A673 (cell line): ENCODE measurements around the gene SLIT1. TPM values are rescaled to one million over a fixed set of nuclear protein-coding genes. Genes with fewer than 3 reads are reported as not detected.

Source experiments
- BruUV-seq: library from RNA; stranded (reverse); fragments of 400-500 nt; replicated peaks from 2 replicates; lab custom pipeline; 2021; lab: Mats Ljungman, UMichigan
- CTCF ChIA-PET: fragments of 300-600 bp; sonication (Branson Sonifier 250); formaldehyde crosslinking; loops from one replicate; lab custom pipeline; 2022; ENCODE audit warnings: antibody characterized with exemption; lab: Charles Lee
- POLR2A ChIA-PET: fragments of 300-600 bp; sonication (Branson Sonifier 250); formaldehyde crosslinking; loops from one replicate; lab custom pipeline; 2022; ENCODE audit warnings: antibody characterized with exemption; ENCODE audit not compliant: low non-redundant PET; lab: Charles Lee
- DNase-seq: peaks from one replicate; pipeline ENCODE4 v3.0.0-alpha.2; 2015; ENCODE audit warnings: low spot score
- H3K27ac ChIP-seq: fragments of 200-600 bp; sonication (generic); 2 replicates; pipeline ENCODE4 v1.5.1; 2016; ENCODE audit warnings: mixed run types, low read depth, mild to moderate bottlenecking, mixed read lengths, antibody characterized with exemption, low read length; ENCODE audit not compliant: poor library complexity, severe bottlenecking
- H3K27me3 ChIP-seq: fragments of 200-600 bp; sonication (generic); replicated peaks from 2 replicates; pipeline ENCODE4 v1.6.1; 2017; ENCODE audit warnings: mixed run types, low read depth, mild to moderate bottlenecking, mixed read lengths, antibody characterized with exemption, low read length; ENCODE audit not compliant: insufficient read depth, poor library complexity
- H3K36me3 ChIP-seq: fragments of 200-600 bp; sonication (generic); 2 replicates; pipeline ENCODE4 v1.6.1; 2016; ENCODE audit warnings: mixed run types, mild to moderate bottlenecking, mixed read lengths, antibody characterized with exemption, low read length; ENCODE audit not compliant: insufficient read depth, poor library complexity, severe bottlenecking
- H3K4me1 ChIP-seq: fragments of 200-600 bp; sonication (generic); 2 replicates; pipeline ENCODE4 v1.6.1; 2017; ENCODE audit warnings: mixed run types, mild to moderate bottlenecking, mixed read lengths, antibody characterized with exemption, low read length; ENCODE audit not compliant: insufficient read depth, poor library complexity, severe bottlenecking
- H3K4me3 ChIP-seq: fragments of 200-600 bp; sonication (generic); 2 replicates; pipeline ENCODE4 v1.5.1; 2016; ENCODE audit warnings: low read depth, mixed run types, mild to moderate bottlenecking, mixed read lengths, low read length; ENCODE audit not compliant: poor library complexity, severe bottlenecking
- H3K9me3 ChIP-seq: fragments of 200-600 bp; sonication (generic); 2 replicates; pipeline ENCODE4 v1.6.1; 2016; ENCODE audit warnings: mixed run types, low read depth, mild to moderate bottlenecking, mixed read lengths, antibody characterized with exemption, low read length; ENCODE audit not compliant: poor library complexity, severe bottlenecking
- CTCF ChIP-seq: fragments of 300-800, 200-600 bp; sonication (generic); conservative IDR thresholded peaks from 2 replicates; pipeline ENCODE4 v1.5.1; 2017; ENCODE audit warnings: low read depth, mild to moderate bottlenecking, antibody characterized with exemption, low read length, moderate library complexity, mixed read lengths
- EZH2 ChIP-seq: fragments of 200-600 bp; sonication (generic); IDR thresholded peaks from 2 replicates; pipeline ENCODE4 v1.6.1; 2017; ENCODE audit warnings: borderline replicate concordance, low read depth, mild to moderate bottlenecking, mixed read lengths, antibody characterized with exemption, low read length; ENCODE audit not compliant: poor library complexity, severe bottlenecking
- intact Hi-C: fragments of 100-400 bp; cut with micrococcal nuclease; formaldehyde crosslinking; loops from one replicate; pipeline ENCODE4 v1.10.0; 2022; ENCODE audit not compliant: unreplicated experiment
- total RNA-seq: library from RNA; stranded (reverse); gene quantifications from 2 replicates; pipeline ENCODE4 v1.2.3, GENCODE V29; 2021

Gene SLIT1
- total RNA-seq, 1 experiment from 2014 or later = 0.43 TPM

DNA sequence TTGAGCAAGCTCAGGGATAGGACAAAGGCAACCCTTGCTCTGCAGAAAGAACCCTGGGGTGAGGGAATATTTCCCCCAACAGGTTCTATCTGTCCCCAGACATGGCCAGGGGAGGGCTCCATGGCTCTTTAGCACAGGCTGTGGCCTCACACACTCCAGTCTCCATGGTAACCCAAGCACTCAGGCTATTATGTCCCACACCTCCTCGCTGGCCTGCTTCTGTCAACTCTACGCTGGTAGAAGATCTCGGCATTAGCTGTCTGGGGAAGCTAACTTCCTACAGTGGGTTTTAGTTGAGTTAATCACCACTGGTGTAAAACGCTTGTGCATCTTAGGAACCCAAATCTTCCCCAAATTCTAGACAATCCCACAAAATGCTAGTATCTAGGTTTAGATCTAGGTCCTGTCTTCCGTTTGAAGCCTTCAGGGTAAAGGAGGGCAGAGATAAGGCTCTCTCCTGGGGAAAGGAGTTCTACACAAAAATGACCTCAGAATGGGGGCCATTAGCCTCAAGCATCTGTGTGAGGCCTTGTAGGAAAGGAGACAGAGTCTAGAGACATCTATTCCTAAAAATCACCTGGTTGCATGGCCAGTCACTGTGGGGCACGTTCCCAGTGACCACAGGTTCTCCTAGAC is 36.7 kb upstream of the SLIT1 start:
- TF ChIP-seq CTCF (no peak), EZH2 (no peak)
- H3K4me3 ChIP-seq = no peak overlapping the region
- H3K4me1 ChIP-seq = no peaks in the 10 kb centered on the region
- ChIA-PET POLR2A (no interaction called here), CTCF (no interaction called here)
- H3K27me3 ChIP-seq = no peaks in the 10 kb centered on the region
- peaks cover 32% of the 10 kb centered on the region for H3K36me3 ChIP-seq
- no peak overlapping the region for H3K27ac ChIP-seq
- intact Hi-C loops = no loop called here
- no peaks in the 10 kb centered on the region for H3K9me3 ChIP-seq
- no peak for DNase-seq
- no TSS peak for BruUV-seq

DNA sequence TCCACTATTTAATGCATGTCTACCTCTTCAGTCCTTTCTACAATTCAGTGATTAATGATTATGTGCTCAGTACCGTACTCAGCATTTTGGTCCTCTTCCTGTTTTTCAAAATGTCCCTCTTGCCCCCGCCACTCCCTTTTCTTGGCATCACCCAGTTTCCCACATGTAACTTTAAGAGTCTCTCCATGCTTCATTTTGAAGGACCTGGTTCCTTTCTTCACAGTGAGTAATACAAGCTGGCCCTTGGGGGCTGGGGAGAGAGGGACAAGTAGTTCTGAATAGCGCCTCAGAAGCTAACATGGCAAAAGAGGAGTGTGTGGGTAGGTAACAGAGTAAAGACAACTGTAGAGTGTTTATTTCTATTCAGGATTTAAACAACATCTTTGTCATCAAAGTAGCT is 34.6 kb upstream of the SLIT1 start:
- Histone ChIP-seq H3K36me3 (peaks cover 21% of the 10 kb centered on the region), H3K9me3 (no peaks in the 10 kb centered on the region), H3K4me3 (no peak overlapping the region), H3K4me1 (no peaks in the 10 kb centered on the region), H3K27me3 (no peaks in the 10 kb centered on the region), H3K27ac (no peak overlapping the region)
- POLR2A ChIA-PET = interaction anchor here (0.5 to 0.6 kb wide), 2 partner anchors 64 to 193 kb away, joined by 3 to 22 read pairs; no protein-coding TSS in a partner anchor
- CTCF ChIA-PET = no interaction called here
- no peak for TF ChIP-seq CTCF
- TF ChIP-seq EZH2 = no peak
- DNase-seq = no peak
- intact Hi-C loops = no loop called here
- no TSS peak for BruUV-seq

DNA sequence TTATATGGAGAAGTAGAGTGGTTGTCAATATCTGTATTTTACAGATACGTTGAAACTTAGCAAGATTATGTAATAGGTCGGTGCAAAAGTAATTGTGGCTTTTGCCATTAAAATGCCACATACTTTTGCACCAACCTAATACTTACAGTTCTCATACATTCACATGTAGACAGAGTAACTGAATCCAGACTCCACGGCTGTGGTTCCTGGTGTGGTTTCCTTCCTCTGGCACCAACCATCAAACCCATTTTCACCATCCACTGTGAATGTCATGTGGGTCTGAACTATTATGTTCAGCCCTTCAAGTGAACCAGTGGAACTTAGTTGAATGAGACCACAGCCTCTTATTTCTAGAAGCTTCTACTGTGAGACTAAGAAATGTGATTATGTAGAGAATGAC is 31.5 kb upstream of the SLIT1 start:
- H3K27ac ChIP-seq = no peak overlapping the region
- no TSS peak for BruUV-seq
- no peak for DNase-seq
- H3K4me1 ChIP-seq = no peaks in the 10 kb centered on the region
- H3K27me3 ChIP-seq = no peaks in the 10 kb centered on the region
- no peak overlapping the region for H3K4me3 ChIP-seq
- ChIA-PET POLR2A (no interaction called here), CTCF (interaction anchor here (1.3 kb wide), 1 partner anchor 144 kb away, joined by 7 read pairs; no protein-coding TSS in a partner anchor)
- H3K36me3 ChIP-seq = peaks cover 5% of the 10 kb centered on the region
- TF ChIP-seq CTCF (no peak), EZH2 (no peak)
- no peaks in the 10 kb centered on the region for H3K9me3 ChIP-seq
- intact Hi-C loops = no loop called here
